GM21423 (cell line): ENCODE measurements around the gene STARD10.

Experiments used
- ATAC-seq: cut with Tn5 transposase; IDR thresholded peaks from one replicate; pipeline ENCODE4 v1.9.1; 2021; ENCODE audit warnings: mild to moderate bottlenecking, moderate library complexity; ENCODE audit not compliant: unreplicated experiment

The STARD10 gene

DNA sequence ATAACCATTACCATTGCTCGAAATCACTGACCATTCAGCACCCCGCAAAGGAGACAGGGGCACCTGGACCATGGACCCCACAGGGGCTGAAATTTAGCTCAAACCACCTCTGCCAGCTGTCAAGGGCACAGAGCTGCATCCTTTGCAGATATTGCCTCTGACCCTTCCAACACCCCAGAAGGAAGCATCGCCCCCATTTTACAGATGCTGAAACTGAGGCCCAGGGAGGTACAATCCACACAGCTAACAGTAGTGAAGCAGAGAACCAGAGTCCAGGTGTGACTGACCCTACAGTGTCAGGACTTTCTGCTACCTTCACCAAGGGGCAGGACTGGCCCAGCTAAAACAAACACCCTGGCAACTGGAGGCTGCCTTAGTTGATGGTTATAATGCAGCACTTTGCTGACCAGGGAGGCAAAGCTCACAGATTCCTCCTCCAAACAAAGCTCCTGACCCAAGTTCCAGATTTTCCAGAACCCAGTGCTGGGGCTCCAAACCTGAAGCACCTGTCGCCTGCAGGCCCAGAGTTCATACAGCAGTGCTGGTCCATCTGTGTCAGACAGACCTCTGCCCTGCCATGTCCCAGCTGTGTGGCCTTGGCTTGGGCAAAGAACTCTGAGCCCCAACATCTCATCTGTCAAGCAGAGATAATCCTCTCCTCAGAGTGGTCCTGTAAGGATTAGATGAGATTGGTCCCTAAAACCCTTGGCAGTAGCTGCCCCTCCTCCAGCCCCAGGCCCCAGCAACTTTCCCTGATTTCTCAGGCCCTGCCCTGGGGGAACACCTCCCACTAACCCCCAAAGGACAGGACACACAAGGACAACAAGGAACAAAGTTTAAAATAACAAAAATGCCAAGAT lies 26.4 kb downstream of the STARD10 start:
- no peak for ATAC-seq

DNA sequence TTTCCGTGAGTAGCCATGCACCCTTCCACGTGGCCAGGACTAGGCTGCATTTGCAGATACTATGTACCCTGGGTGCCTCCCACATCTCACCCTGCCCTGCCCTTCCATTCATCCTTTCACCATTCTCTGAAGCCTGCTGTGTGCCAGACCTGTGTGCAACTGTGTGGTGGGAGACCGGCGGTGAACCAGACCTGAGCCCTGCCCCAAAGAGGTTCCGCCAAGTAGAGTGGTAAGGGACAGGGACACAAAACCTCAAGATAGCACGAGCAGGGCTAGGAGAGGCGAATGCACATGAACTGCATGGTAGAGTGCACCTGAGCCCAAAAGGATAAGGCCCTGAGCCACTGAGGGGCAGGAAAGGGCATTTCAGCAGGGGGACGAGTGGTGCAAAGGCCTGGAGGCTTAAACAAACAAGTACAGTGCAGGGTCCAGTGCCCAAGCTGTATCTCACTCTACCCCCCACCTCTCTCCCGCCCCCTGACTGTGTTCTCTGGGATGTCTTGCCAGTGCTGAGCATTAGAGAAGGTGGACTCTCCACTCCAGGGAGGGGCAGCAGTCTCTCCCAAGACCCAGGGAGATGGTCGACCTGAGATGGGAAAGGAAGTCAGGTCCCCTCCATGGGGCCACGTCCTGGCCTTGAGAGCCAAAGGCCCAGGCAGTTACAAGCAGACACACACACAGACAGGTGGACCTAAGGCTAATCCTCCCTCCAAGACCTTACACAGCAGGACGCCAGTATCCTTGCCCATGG lies 27.5 kb downstream of the STARD10 start:
- no peak for ATAC-seq

DNA sequence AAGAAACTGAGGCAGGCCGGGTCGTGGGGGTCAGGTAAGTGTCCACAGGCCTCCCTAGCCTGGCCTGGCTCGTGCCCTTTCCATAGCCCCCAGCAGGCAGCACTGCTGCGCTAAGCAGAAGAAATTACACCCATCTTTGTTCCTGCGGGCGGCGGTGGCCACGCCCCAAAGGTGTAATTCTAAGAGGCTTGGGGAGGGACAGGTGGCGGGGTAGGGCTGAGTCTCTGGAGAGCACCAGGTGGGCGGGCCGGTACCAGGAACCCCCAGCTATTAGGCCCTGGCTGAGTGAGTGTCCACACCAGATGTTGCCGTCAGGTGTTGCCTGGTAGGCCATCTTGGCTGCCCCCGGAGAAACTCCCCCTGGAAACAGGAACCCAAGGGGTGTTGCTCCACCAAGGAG lies 29.3 kb downstream of the STARD10 start:
- ATAC-seq = no peak

DNA sequence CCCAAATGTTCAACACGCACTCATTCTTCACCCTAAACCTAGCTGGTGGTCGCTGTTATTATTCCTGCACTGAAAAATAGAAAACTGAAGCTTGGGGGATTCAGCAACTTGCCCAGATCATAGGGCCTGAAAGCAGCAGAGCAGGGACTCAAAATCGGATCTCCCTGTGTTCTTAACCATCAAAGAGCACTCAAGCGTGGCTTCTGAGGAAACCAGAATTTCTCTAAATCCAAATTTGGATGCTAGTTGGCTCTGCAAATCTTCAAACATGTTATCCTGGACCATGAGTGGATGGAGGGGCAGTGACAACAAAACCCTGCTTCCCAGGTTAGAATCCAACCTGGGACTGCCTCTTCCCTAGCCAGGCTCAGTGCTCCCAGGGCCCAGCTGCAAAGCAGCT lies 30.0 kb downstream of the STARD10 start:
- ATAC-seq = no peak

DNA sequence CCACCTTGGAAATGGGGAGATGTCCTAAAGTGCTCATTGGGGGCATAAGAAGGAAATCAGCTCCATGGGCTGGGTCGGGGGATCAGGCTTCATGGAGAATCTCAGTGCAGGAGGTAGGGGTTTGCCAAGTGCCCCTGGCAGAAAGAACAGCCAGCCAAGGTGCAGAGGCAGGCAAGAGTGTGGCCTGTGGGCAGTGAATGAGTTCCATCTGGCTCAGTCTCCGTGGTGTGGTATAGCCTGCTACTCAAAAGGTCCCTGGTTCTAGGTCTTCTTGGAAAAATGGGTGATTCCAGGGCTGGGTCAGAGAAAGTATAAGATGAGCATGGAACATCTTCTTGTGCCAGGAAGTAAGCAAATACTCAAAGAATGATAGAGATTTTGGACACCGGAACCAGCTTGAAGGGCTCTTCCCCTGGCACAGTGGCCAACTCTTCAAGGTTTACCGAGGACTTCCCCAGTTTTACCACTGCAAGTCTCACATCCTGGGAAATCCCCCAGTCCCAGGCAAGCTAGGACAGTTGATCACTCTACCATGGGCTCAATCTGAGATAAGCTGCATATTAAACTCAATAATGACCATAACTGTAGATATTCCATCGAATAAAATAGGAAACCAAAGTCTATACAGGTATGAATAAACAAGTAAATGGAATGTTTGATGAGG lies 31.1 kb downstream of the STARD10 start:
- ATAC-seq = peak; percentile 47

DNA sequence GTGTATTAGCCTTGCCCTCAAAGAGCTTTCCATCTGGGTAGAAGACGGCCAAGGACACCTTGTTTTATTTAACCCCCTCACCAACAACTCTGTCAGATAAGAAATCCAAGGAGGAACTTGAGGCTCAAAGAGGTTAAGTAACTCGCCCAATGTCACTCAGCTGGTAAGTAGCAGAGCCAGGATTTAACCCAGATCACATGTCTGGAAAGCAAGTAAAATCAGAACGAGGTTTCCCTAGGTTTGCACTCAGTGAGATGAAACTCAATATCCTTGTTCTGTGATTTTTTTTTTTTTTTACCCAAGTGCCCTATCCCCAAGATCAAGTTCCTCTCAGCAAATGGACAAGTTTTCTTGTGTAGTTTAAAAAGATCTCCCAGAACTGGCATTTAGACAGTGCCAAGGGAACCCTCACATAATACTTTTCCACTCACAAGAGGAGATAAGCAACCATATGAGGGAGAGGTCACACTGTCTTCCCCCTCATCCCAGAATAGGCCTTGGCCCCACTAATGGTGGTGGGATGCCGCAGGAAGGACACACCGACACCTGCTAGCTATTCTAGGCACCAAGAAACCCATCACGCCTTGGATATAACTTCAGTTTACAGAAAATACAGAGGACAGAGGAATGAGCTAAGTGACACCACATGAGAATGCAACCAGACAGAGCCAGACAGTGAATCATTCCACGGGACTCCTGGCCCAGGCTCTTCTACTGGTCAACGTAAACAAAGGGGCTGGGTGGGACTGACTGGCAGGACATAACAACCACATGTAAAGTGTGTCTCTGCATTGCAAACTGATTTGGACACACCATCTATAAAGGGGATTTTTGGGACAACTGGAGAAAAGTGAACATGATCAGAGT lies 33.1 kb downstream of the STARD10 start:
- no peak for ATAC-seq

DNA sequence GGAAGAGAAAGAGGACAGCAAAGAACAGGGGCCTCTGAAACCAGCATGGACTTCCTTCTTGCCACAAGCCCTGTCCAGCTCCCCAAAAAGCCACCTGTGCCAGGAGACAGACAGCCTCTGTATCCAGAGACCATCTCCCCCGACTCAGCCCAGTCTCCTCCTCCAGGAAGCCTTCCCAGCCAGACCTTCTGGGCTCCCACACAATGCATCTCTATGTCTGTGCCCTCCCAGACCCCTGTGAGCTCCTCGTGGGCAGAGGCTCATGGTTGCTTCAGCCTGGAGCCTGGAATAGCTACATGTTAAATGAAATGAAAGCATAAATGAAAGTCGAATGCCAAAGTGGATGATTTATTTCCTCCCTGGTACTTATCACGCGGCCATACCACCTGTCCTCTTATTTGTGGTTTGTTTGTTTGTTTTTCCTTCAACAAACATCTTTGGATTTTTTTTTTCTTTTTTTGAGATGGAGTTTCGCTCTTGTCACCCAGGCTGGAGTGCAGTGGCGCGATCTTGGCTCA lies 34.3 kb downstream of the STARD10 start:
- ATAC-seq = no peak

DNA sequence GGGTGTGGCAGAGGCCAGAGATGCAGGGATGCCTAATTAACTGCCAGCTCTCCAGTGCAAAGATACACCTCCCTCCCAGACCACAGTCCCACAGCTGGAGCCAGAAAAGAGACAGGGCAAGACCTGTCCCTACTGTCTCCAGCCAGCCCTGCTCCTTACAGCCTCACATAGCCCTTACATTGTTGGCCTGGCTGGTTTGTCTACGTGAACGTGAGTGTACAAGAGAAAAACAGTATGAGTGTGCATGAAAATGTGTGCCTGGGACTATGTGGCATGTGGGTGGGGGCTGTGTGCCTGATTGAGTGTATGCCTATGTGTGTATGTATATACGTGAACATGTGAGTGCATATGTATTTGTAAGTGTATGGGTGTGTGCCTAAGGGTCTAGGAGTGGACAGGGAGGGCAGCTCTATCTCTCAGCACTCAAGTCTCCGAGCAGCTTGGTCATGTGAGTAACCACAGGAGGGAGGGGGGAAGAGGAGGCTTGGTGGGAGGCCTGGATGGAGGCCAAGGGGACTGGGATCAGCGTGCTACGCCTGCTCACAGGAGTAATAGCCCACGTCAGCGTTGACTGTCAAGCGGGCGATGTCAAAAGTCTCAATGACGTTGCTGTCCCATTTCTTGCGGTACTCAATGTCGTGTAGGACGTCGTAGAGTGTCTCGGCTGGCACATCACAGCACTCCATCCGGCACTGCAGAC lies 35.0 kb downstream of the STARD10 start:
- ATAC-seq = no peak

DNA sequence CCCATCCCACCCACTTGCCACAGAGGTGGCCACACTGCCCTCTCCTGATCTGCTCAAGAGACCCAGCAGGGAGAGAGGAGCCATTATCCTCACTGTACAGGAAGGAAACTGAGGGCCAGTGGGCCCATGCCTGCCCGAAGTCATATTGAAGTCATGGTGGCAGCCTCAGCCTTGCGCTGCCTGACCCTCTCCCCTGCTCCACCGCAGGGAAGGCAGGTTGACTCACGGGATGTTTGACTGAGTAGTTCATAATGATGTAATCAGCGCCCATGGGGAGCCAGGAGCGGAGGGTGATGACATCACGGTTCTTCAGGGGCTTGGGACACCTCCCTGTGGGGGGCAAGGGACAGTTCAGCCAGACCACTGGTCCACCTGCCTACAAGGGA lies 35.5 kb downstream of the STARD10 start:
- no peak for ATAC-seq

DNA sequence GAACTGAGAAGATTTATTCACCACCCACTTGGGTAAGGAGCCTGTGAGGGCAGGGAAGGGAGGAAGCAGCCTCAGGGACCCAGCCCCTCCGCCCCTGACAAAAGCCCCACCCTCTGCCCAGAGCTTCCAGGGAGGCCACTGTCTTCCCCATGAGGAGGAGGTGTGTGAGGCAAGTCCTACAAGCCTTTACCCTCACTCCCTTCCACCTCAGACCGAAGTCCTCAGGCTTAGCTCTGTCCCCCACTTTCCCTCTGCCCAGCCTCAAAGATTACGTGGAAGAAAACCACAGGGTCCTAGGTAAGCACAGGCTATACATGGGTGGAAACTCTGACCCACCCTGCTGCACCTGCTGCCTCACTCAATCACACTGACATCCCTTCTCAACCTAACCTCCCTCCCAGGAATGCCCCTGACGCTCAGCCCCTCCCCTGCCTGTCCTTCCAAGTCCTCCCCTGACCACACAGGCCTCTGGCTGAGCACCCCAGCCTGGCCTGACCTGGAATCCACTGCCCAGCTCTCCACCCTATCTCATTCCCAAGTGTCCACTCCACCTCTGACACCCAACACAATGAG lies 38.0 kb downstream of the STARD10 start:
- no peak for ATAC-seq

DNA sequence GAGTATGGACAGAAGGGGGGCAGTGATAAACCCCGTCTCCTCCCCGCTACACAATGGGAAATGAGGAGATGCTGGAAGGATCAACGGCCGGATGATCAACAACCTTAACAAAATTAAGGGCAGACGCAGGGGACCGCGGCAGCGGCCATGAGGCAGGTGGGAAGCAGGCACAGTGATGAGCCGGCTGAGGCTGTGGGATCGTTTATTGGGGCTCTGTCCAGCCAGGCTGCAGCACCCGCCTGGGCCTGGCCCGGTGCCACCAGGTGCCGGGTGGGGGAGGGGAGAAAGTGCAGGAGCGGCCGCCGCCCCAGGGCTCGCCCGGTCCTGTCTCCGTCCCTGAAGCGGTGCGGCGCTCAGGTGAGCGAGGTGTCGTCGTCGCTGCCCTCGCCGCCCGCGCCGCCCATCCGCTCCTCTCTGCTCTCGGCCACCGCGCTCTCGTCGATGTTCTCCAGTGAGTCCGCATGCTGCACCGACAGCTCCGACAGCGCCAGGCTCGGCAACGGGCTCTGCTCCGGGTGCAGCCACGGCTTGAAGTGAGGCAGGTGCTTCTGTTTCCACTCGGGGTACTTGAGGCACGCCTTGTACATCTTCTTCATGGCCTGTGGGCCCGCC lies 39.2 kb downstream of the STARD10 start:
- no peak for ATAC-seq

DNA sequence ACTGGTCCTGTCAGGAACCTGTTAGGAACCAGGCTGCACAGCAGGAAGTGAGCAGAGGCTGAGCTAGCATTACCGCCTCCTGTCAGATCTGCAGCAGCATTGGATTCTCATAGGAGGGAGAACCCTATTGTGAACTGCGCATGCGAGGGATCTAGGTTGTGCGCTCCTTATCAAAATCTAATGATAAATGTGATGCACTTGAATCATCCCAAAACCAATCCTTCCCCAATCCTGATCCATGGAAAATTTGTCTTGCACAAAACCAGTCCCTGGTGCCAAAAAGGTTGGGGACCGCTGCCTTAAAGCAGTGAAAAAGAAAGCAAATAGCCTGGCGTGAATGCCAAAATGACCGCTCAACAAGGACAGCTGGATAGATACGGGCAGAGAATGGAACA lies 39.7 kb downstream of the STARD10 start:
- no peak for ATAC-seq

DNA sequence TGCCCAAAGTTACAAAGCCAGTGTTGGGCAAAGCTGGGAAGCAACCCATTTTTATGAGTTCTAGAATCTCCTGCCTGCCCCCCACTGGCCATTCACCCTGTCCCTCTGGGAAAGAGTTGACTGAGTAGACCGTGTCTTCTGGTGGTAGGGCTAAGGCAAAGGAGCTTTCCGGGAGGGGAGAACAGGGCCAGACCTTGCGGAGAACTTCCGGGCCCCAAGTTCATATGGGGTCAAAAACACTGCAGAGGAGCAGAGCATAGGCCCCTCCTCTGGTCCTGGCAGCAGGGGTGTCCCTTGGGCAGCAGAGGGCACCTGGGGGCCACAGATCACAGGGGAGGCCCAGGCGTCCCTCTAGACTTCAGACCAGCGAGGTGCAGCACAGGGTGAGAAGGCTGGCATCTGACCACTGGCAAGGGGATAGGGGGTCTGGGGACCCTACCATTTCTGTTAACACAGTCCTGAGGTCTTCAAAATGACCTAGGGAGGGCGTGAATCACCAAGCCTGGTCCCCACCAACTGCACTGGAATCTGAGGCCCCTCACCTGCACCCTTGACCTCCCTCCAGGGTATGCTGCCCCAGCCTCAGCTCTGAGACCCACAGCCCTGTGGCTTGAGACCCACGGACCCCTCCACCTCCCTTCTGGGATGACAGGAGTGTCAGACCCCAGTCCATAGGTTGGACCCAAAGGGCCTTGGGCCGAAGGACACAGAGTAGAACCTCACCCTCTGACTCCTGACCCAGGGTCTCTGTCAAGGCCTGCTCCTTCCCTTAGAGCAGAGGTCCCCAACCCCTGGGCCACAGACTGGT lies 40.3 kb downstream of the STARD10 start:
- no peak for ATAC-seq

DNA sequence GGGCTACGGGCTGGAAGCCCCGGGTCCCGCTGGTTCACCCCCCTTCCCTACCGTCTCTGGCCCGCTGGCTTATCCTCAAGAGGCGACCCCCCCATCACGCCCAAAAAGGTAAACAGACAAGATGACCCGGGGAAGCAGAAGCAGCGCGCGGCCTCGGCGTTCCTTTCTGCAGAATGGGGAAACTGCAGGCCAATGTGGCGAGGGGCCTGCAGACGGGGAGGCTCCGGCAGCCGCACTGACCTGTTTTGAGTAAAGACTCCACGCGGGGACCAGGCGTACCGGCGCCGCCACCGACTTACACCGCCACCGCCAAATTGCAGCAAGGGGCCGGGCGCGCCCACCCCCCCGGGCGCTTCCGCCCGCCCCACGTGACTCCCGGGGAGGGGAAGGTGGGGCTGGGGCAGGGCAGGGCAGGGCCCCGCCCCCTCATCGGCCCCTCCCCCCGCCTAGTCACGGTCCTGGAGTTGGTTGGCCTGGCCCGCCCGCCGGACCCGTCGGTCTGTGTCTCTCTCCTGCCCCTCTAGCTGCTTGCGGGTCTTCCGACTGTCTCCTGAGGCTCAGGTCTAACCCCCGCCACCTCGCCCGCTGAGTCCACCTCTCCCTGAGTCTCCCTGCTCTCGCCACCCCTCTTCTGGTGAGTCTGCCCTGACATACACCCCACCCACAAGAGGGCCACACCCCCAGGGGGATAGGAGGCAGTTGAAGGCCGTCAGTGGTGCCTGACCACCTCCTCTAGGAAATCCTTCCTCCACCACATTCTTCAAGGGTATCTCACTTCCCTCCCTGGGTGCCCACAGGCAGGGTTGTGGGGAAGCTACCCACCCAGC lies 41.5 kb downstream of the STARD10 start, which contains the start of gene ARAP1:
ARAP1 (minus strand) TSS at position 321 of the 827 bp plus-strand sequence. CDS start 25,280 bp downstream, outside the sequence.
- peak; percentile 72 for ATAC-seq

DNA sequence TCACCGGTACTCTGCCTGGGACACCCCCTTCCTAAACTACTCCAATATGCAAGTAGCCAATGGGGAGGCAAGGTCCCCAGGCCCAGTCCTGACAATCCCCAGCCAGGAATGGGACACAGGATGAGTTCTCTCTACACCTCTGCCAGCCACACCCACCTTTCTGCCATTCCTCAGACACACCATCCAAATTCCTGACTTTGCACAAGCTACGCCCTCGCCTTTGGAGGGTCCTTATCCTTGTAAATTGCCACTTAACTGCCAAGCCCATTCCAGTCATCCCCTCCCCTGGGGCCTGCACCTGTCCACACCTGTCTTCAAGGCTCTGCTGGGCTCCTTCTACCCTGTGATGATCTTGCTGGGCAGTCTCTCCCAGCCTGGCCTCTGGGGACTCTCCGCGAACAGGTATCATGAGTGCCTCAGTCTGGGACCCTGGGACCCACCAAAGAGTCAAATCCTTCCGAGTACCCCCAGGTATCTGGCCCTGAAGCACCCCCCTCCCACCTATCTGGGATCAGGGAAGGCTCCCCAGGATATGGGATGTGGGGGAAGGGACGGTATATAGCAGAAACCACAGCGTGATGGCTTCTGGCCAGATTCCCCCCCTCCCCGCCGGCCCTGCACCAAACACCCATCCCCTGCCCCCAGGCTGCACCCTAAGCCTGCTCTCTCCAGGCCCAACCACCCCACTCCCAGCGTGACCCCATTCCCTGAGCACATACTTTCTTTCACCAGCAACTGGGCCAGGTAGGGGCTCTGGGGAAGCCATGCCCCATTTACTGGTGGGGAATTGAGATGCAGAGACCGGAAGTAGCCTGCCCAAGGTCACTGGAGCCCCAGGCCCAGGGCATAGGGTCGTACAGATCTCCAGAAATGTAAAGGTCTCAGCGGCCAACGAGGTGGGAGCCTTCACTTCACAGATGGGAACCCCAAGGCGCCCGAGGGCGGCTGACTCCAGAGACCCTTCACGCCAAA lies 42.4 kb downstream of the STARD10 start:
- ATAC-seq = no peak

DNA sequence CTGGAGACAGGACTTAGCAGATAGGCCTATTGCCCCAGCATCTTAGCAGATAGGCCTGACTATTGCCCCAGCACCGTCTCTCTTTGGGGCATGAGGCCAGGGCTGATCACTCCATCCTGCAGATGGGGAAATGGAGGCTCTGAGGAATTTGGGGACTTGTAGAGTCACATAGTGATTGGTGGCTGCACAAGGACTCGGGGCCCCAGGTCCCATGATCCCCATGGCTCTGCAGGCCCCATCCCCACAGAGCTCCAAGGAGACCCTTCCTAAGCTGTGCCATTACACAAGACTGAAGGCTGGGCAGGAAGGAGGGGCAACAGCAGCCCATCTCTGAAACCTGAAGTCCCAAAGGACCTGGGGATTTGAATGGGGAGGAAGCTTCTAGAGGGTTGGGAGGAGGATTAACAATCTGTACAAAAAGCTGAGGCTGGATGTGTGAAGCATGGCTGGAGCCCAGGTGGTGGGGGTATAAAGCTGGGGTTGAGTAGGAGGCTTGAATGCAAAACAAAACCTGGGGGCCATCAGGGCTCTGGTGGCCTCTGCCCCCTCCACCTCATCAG lies 43.2 kb downstream of the STARD10 start:
- ATAC-seq = no peak
